WI38 (cell line): ENCODE results near the gene SLC24A3.

Source experiments
- H3K4me3 ChIP-seq: 2 replicates; pipeline ENCODE4 v1.5.1; 2011; ENCODE audit warnings: low read depth, mild to moderate bottlenecking, control low read depth, low read length
- CTCF ChIP-seq: IDR thresholded peaks from 2 replicates; pipeline ENCODE4 v1.5.1; 2012; ENCODE audit warnings: low read depth, mild to moderate bottlenecking, control low read depth, low read length

SLC24A3 gene

GRCh38 chr20:19466206-19466928, 253.9 kb downstream of the SLC24A3 start:
- TF ChIP-seq CTCF: no peak
- H3K4me3 ChIP-seq: no peak overlapping the region

DNA sequence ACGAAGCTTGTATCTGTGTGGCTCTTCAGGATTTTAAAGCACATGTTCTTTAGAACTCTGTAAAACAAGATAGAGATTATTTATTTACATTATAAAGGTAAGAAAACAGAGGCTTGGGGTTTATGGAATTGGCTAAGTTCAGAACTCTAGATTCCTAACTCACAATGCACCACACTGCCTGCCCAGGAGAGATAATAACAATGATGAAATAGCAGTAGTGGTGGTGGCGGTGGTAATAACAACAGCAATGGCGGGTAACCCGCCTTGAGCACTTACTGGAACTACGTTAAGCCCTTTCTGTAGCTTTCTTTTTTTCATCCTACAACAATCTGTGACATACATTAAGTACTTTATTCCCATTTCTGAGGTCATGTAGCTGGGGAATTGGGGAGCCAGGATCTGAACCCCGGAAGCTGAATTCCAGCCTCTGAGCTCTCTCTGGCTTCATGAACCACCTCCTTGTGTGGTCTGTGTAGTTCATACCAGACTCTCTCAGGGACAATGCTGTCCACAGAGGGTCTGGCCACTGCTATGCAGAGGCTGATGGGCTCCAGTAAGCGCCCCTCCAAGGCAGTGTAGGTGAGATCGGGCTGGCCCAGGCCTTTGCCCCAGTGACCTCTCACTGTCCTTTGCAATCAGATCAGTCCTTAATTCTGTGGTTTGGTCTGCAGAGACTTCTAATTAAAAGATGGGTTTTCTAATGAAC, 260.9 kb downstream of the SLC24A3 start:
- no peak for TF ChIP-seq CTCF
- H3K4me3 ChIP-seq: no peak overlapping the region

GRCh38 chr20:19473922-19474286, 261.5 kb downstream of the SLC24A3 start:
- no peak overlapping the region for H3K4me3 ChIP-seq
- no peak for TF ChIP-seq CTCF

DNA sequence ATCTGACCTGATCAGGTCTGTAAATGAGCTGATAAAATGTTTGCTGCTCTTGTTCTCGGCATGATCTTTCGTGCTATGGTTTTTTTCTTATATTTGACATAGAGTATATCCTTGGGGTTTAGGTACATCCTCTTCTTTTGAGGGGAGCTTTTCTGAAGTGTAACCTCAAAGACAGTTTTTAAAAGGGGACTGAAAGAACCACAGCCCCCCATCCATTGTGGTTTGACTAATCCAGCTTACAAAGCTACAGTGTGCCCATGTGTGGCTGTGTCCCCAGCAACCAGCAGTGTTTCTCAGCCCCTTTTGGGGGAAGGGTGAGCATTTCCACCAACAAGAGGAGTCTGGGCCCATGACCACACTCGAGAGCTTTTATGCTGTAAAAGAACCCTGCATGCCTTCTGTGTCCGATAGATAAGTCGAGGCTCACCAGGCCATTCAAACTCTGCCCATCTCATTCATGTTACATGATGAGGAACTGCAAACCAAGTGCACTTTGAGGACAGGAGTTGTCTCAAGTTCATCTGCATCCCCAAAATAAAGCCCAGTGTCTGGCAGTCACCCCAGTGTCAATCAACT, 266.0 kb downstream of the SLC24A3 start:
- H3K4me3 ChIP-seq: no peak overlapping the region
- TF ChIP-seq CTCF: no peak

- no peak for TF ChIP-seq CTCF
- no peak overlapping the region for H3K4me3 ChIP-seq
Measured at GRCh38 chr20:19482726-19483125, 270.3 kb downstream of the SLC24A3 start.

GRCh38 chr20:19483309-19483708, 270.9 kb downstream of the SLC24A3 start:
- TF ChIP-seq CTCF: no peak
- no peak overlapping the region for H3K4me3 ChIP-seq

DNA sequence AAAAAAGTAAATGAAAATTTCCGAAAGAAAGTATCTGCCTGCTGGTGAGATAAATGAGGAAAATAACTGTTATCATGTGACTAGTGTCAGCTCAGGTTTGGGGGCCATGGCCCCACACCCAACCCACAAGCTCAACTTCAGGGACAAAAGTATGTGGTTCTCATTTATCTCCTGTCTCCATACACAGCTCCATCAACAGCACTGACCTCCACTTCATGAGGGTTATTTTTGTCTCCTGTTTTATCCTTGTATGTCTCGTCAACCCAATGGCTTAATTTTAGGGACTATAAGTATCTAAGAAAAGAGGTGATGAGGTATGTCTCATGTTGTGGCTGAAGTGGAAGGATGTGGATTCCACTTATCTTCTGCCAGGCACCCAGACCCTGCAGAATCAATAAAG, 274.0 kb downstream of the SLC24A3 start:
- no peak for TF ChIP-seq CTCF

More for the DNA sequence above, 274.0 kb downstream of the SLC24A3 start:
- no peak overlapping the region for H3K4me3 ChIP-seq
